HUES48 (cell line): ENCODE data around the gene ZCWPW2.

ENCODE experiments used
- H3K27ac ChIP-seq: one replicate; pipeline ENCODE4 v1.7.0; 2013; ENCODE audit warnings: low read depth, low read length, inconsistent platforms
- H3K27me3 ChIP-seq: 2 replicates; pipeline ENCODE4 v1.6.1; 2013; ENCODE audit warnings: mild to moderate bottlenecking, low read length; ENCODE audit not compliant: control insufficient read depth, insufficient read depth
- H3K36me3 ChIP-seq: 2 replicates; pipeline ENCODE4 v1.6.1; 2013; ENCODE audit warnings: low read length; ENCODE audit not compliant: control insufficient read depth, insufficient read depth
- H3K4me1 ChIP-seq: 2 replicates; pipeline ENCODE4 v1.6.1; 2013; ENCODE audit warnings: mild to moderate bottlenecking, low read length; ENCODE audit not compliant: control insufficient read depth, insufficient read depth
- H3K4me3 ChIP-seq: 2 replicates; pipeline ENCODE4 v1.5.1; 2013; ENCODE audit warnings: mild to moderate bottlenecking, low read depth, low read length
- H3K9ac ChIP-seq: 2 replicates; pipeline ENCODE4 v1.6.1; 2013; ENCODE audit warnings: mild to moderate bottlenecking, low read depth, low read length, moderate library complexity
- H3K9me3 ChIP-seq: 2 replicates; pipeline ENCODE4 v1.6.1; 2013; ENCODE audit warnings: low read length; ENCODE audit not compliant: control insufficient read depth, insufficient read depth

The ZCWPW2 gene, protein sequence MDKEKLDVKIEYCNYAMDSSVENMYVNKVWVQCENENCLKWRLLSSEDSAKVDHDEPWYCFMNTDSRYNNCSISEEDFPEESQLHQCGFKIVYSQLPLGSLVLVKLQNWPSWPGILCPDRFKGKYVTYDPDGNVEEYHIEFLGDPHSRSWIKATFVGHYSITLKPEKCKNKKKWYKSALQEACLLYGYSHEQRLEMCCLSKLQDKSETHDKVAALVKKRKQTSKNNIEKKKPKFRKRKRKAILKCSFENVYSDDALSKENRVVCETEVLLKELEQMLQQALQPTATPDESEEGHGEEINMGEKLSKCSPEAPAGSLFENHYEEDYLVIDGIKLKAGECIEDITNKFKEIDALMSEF

DNA sequence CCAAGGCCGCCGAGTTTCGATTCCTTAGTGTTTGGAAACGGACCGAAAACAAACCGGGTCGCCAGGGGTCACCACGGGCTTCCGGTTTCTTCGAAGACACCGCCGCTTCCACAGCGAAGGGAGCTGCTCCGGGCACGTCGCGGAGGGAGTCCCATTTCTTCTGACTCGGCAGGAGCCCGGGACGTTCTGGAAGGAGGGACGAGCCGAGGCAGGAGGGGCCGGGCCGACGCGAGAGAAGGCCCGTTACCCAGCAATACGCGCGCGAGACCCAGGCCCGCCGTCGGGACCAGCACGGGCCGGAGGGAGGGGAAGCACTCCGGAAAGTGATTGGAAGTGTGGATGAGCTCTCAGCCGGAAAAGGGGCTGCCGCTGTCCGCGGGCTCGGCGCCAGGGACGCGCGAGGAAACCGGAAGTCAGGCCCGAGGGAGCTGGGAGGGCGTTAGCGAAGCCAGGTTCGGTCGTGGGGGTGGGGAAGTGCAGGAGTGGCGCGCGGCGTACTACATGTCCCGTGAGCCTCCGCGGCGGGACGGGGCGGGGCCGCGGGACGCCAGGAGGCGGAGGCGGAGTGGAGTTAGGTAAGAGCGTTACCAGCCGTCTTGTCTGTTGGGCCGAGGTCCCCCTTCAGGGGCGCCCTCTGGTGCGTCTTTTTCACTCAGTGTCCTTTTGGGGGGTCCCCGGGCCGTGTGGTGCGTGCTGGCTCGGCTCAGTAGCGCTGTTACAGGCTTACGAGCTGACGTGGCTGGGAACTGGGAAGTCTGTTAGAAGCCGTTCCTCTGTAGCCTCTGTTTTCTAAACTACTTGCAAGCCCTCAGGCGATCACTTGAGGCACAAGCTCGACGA is at the start of gene ZCWPW2, which contains the start of gene AZI2:
Gene ZCWPW2, plus strand, starts transcription at position 93 of the 840 bp plus-strand sequence. CDS start 64,348 bp downstream, outside the sequence.
Gene AZI2, minus strand, starts transcription at position 196 of the 840 bp plus-strand sequence. CDS start 8,207 bp downstream, outside the sequence.
- Histone ChIP-seq H3K27ac (peak within 1 kb of the TSS; percentile 99), H3K36me3 (no peaks in the 10 kb centered on the region), H3K9me3 (peaks cover 7% of the 10 kb centered on the region; the same call in 1 of the 2 replicates), H3K4me3 (peak within 1 kb of the TSS; percentile 97), H3K4me1 (peaks cover 8% of the 10 kb centered on the region; the same call in 1 of the 2 replicates), H3K27me3 (no peaks in the 10 kb centered on the region), H3K9ac (peak within 1 kb of the TSS; percentile 94)

DNA sequence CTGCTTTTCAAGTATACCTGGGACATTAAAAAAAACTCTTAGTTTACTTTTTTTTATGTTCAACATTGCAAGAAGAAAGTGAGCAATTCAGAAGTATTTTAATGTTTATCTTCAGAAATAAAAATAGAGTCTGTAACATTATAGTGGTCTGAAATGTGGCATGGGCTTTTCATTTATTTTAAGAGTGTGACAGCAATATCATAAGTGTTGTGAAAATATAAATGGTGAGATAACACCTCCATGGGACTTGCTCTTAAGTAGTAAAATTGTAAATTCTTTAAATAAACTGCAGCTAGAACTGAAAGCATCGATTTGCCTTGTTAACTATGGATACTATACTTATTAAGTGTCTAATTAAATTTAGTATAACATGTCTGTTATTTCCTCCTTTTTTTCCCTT is 48.8 kb upstream of the ZCWPW2 start:
- Histone ChIP-seq H3K9me3 (no peaks in the 10 kb centered on the region), H3K4me3 (no peak overlapping the region), H3K4me1 (peaks cover 4% of the 10 kb centered on the region; the same call in 1 of the 2 replicates), H3K27me3 (no peaks in the 10 kb centered on the region), H3K27ac (no peak overlapping the region), H3K9ac (no peak overlapping the region), H3K36me3 (no peaks in the 10 kb centered on the region; the same call in 1 of the 2 replicates)

DNA sequence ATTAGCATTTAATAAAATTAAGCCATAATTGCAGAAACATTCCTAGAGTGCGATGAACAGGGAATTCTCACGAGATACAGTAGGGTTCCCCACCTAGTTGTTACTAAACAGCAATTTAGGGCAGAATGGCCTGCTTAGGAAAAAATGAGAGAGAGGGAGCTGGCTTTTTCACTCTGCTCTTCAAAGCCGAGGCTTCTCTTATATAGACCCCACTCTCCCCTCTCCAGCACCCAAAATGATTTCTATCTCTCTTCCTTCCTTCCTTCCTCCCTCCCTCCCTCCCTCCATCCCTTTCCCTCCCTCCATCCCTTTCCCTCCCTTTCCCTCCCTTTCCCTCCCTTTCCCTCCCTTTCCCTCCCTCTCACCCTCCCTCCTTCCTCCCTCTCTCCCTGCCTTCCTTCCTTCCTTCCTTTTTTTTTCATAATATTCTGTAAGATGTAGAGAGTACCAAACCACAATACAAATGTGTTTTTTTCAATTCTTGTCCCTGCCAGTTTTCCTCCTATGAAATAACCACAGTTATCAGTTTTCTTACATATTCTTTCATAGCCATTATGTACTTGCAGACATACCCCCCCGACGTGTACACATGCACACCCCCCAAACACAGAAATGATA is 48.1 kb upstream of the ZCWPW2 start:
- Histone ChIP-seq H3K27ac (no peak overlapping the region), H3K36me3 (no peaks in the 10 kb centered on the region; the same call in 1 of the 2 replicates), H3K4me3 (no peak overlapping the region), H3K9me3 (no peaks in the 10 kb centered on the region), H3K4me1 (no peaks in the 10 kb centered on the region), H3K27me3 (no peaks in the 10 kb centered on the region), H3K9ac (no peak overlapping the region)

DNA sequence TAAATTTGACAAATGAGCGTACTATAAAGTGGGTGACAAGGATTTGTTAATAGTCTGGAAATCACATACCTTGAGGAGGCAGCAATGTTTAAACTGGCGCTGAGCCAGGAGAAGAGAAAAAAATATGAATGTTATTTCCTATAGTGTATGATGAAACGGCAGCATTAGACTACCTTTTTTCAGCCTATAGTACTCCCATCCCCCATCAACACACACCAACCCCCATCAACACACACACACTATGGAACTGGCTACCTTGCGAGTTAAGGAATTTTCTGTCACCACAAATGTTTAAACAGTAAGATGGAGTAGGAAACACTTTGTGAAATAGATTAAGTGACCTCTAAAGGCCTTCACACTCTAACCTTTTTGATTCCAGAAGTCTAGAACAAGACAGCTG is 46.8 kb upstream of the ZCWPW2 start:
- Histone ChIP-seq H3K36me3 (no peaks in the 10 kb centered on the region; the same call in 1 of the 2 replicates), H3K4me3 (no peak overlapping the region), H3K9me3 (no peaks in the 10 kb centered on the region), H3K9ac (no peak overlapping the region), H3K27ac (no peak overlapping the region), H3K4me1 (no peaks in the 10 kb centered on the region), H3K27me3 (no peaks in the 10 kb centered on the region)

DNA sequence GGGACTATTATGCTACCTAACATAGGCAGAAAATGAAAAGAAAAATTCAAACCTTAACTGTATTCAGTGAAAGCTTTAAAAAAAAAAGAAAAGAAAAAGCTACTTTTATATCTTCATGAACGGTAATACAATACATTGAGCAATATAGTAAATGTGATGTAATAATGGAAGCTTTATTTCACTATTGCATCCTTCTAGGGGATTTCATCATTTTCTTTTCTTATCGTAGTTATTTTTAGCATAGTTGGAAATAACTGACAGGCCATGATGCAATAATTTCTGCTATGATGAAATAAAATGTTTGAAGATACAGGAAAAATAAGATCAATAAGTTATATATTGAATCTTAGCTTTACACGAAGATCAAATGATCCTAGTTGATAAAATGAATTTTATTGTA is 40.3 kb upstream of the ZCWPW2 start:
- H3K4me1 ChIP-seq = peaks cover 8% of the 10 kb centered on the region; the same call in 1 of the 2 replicates
- no peaks in the 10 kb centered on the region for H3K9me3 ChIP-seq
- no peak overlapping the region for H3K9ac ChIP-seq
- H3K4me3 ChIP-seq = no peak overlapping the region
- no peaks in the 10 kb centered on the region for H3K27me3 ChIP-seq
- H3K27ac ChIP-seq = no peak overlapping the region
- H3K36me3 ChIP-seq = no peaks in the 10 kb centered on the region

GRCh38 chr3:28315711-28316110 is 32.8 kb upstream of the ZCWPW2 start:
- Histone ChIP-seq H3K4me1 (no peaks in the 10 kb centered on the region), H3K9me3 (no peaks in the 10 kb centered on the region), H3K27me3 (no peaks in the 10 kb centered on the region), H3K4me3 (no peak overlapping the region), H3K9ac (no peak overlapping the region), H3K27ac (no peak overlapping the region), H3K36me3 (peaks cover 9% of the 10 kb centered on the region)

- peaks cover 9% of the 10 kb centered on the region for H3K36me3 ChIP-seq
- no peak overlapping the region for H3K9ac ChIP-seq
- no peaks in the 10 kb centered on the region for H3K27me3 ChIP-seq
- no peak overlapping the region for H3K4me3 ChIP-seq
- H3K27ac ChIP-seq = no peak overlapping the region
- H3K9me3 ChIP-seq = no peaks in the 10 kb centered on the region
- 0 out of 2 replicates have a peak, but pooled peaks cover 3% of the 10 kb centered on the region for H3K4me1 ChIP-seq
These were observed 32.3 kb upstream of the ZCWPW2 start for GRCh38 chr3:28316226-28316625.

- Histone ChIP-seq H3K27ac (no peak overlapping the region), H3K36me3 (peaks cover 12% of the 10 kb centered on the region), H3K9me3 (no peaks in the 10 kb centered on the region), H3K27me3 (no peaks in the 10 kb centered on the region), H3K4me3 (no peak overlapping the region), H3K9ac (no peak overlapping the region), H3K4me1 (0 out of 2 replicates have a peak, but pooled peaks cover 3% of the 10 kb centered on the region)
These were observed 31.0 kb upstream of the ZCWPW2 start for GRCh38 chr3:28317438-28318022.

- Histone ChIP-seq H3K9ac (no peak overlapping the region), H3K9me3 (no peaks in the 10 kb centered on the region), H3K4me1 (0 out of 2 replicates have a peak, but pooled peaks cover 3% of the 10 kb centered on the region), H3K27ac (no peak overlapping the region), H3K36me3 (peaks cover 36% of the 10 kb centered on the region), H3K27me3 (no peaks in the 10 kb centered on the region), H3K4me3 (no peak overlapping the region)
These were observed 27.5 kb upstream of the ZCWPW2 start for GRCh38 chr3:28320981-28321380.

- Histone ChIP-seq H3K4me1 (0 out of 2 replicates have a peak, but pooled peaks cover 3% of the 10 kb centered on the region), H3K9ac (no peak overlapping the region), H3K27ac (no peak overlapping the region), H3K27me3 (no peaks in the 10 kb centered on the region), H3K36me3 (peaks cover 41% of the 10 kb centered on the region), H3K9me3 (no peaks in the 10 kb centered on the region), H3K4me3 (no peak overlapping the region)
These were observed 26.1 kb upstream of the ZCWPW2 start for GRCh38 chr3:28322464-28322863.
